ENCODE results near the gene VWA3A. TPM values are rescaled to one million over a fixed set of nuclear protein-coding genes. Genes with fewer than 3 reads are reported as not detected.
"Not testable (repeated sequence)": the region's sequence is repeated elsewhere in the genome, so short reads cannot be mapped to it uniquely, and the experiment has no call there.

VWA3A gene
- total and polyA plus RNA-seq, 7 experiments from 2014 or later: 0.19 to 0.84 (median 0.32) TPM; not detected in 2

GRCh38 chr16:22172642-22173041 is 80.3 kb downstream of the VWA3A start:
- H3K27ac Mint-ChIP-seq; POLR2A ChIA-PET; H3K4me1 ChIP-seq (ENCODE audit: control insufficient read depth in 2 of 2, insufficient read depth in 2 of 2, low read length in 2 of 2); H3K4me3 Mint-ChIP-seq; H3K9me3 Mint-ChIP-seq; ATAC-seq; H3K27ac ChIP-seq (ENCODE audit: low read depth, low read length); H3K9me3 ChIP-seq (ENCODE audit: control insufficient read depth in 2 of 3, low read length in 3 of 3); H3K36me3 ChIP-seq (ENCODE audit: control insufficient read depth in 2 of 3, insufficient read depth in 3 of 3, low read length in 3 of 3); DNase-seq; H3K36me3 Mint-ChIP-seq; intact Hi-C loops (cut with micrococcal nuclease); H3K4me3 ChIP-seq (ENCODE audit: low read length); CTCF ChIA-PET; H3K27me3 ChIP-seq (ENCODE audit: control insufficient read depth in 2 of 2, insufficient read depth in 2 of 2, low read length in 2 of 2); H3K27me3 Mint-ChIP-seq; H3K4me1 Mint-ChIP-seq: not testable (repeated sequence)

- POLR2A ChIA-PET: interaction anchor here (0.7 kb wide), 1 partner anchor 14 kb away, joined by 6 read pairs; no protein-coding TSS in a partner anchor
- Histone ChIP-seq H3K4me1 (ENCODE audit: control insufficient read depth in 2 of 2, insufficient read depth in 2 of 2, low read length in 2 of 2) (no peaks in the 10 kb centered on the region), H3K36me3 (ENCODE audit: control insufficient read depth in 2 of 3, insufficient read depth in 3 of 3, low read length in 3 of 3) (no peaks in the 10 kb centered on the region), H3K27me3 (ENCODE audit: control insufficient read depth in 2 of 2, insufficient read depth in 2 of 2, low read length in 2 of 2) (no peaks in the 10 kb centered on the region), H3K9me3 (ENCODE audit: control insufficient read depth in 2 of 3, low read length in 3 of 3) (no peaks in the 10 kb centered on the region), H3K27ac (ENCODE audit: low read depth, low read length) (no peak overlapping the region), H3K4me3 (ENCODE audit: low read length) (no peak overlapping the region)
- intact Hi-C loops (cut with micrococcal nuclease): no loop called here
- ATAC-seq: no peak
- H3K4me1 Mint-ChIP-seq: no peaks in the 10 kb centered on the region
- H3K27me3 Mint-ChIP-seq: no peaks in the 10 kb centered on the region
- H3K36me3 Mint-ChIP-seq: peaks cover 0 to 9% (median 0%) of the 10 kb centered on the region in 5 donors
- H3K9me3 Mint-ChIP-seq: peaks cover 0 to 4% (median 0%) of the 10 kb centered on the region in 11 donors
- no peak overlapping the region for H3K4me3 Mint-ChIP-seq
- CTCF ChIA-PET: no interaction called here
- DNase-seq: no peak
- H3K27ac Mint-ChIP-seq: no peak overlapping the region
Observed at GRCh38 chr16:22174642-22175041, 82.3 kb downstream of the VWA3A start.

GRCh38 chr16:22177968-22178930 is 85.9 kb downstream of the VWA3A start:
- Mint-ChIP-seq H3K27ac (no peak overlapping the region), H3K27me3 (peaks cover 0 to 3% (median 0%) of the 10 kb centered on the region in 5 donors), H3K4me1 (no peaks in the 10 kb centered on the region), H3K4me3 (no peak overlapping the region), H3K9me3 (peaks cover 0 to 4% (median 0%) of the 10 kb centered on the region in 11 donors), H3K36me3 (peaks cover 0 to 14% (median 0%) of the 10 kb centered on the region in 5 donors)
- DNase-seq: no peak
- no peaks in the 10 kb centered on the region for H3K36me3 ChIP-seq (ENCODE audit: control insufficient read depth in 2 of 3, insufficient read depth in 3 of 3, low read length in 3 of 3)
- POLR2A ChIA-PET: interaction anchor here (0.5 to 0.9 kb wide), 2 partner anchors 10 to 376 kb away, joined by 3 to 4 read pairs; no protein-coding TSS in a partner anchor
- H3K4me3 ChIP-seq (ENCODE audit: low read length): no peak overlapping the region
- H3K27ac ChIP-seq (ENCODE audit: low read depth, low read length): no peak overlapping the region
- CTCF ChIA-PET: no interaction called here
- ATAC-seq: no peak
- intact Hi-C loops (cut with micrococcal nuclease): no loop called here
- H3K9me3 ChIP-seq (ENCODE audit: control insufficient read depth in 2 of 3, low read length in 3 of 3): no peaks in the 10 kb centered on the region
- no peaks in the 10 kb centered on the region for H3K4me1 ChIP-seq (ENCODE audit: control insufficient read depth in 2 of 2, insufficient read depth in 2 of 2, low read length in 2 of 2)
- H3K27me3 ChIP-seq (ENCODE audit: control insufficient read depth in 2 of 2, insufficient read depth in 2 of 2, low read length in 2 of 2): no peaks in the 10 kb centered on the region

- CTCF ChIA-PET: no interaction called here
- POLR2A ChIA-PET: no interaction called here
- Histone ChIP-seq H3K27ac (ENCODE audit: low read depth, low read length) (no peak overlapping the region), H3K4me1 (ENCODE audit: control insufficient read depth in 2 of 2, insufficient read depth in 2 of 2, low read length in 2 of 2) (no peaks in the 10 kb centered on the region), H3K4me3 (ENCODE audit: low read length) (no peak overlapping the region), H3K36me3 (ENCODE audit: control insufficient read depth in 2 of 3, insufficient read depth in 3 of 3, low read length in 3 of 3) (no peaks in the 10 kb centered on the region), H3K9me3 (ENCODE audit: control insufficient read depth in 2 of 3, low read length in 3 of 3) (no peaks in the 10 kb centered on the region), H3K27me3 (ENCODE audit: control insufficient read depth in 2 of 2, insufficient read depth in 2 of 2, low read length in 2 of 2) (no peaks in the 10 kb centered on the region)
- Mint-ChIP-seq H3K27ac (no peak overlapping the region), H3K36me3 (peaks cover 0 to 15% (median 0%) of the 10 kb centered on the region in 5 donors), H3K4me3 (no peak overlapping the region), H3K4me1 (peaks cover 0 to 4% (median 0%) of the 10 kb centered on the region in 7 donors), H3K9me3 (peaks cover 0 to 4% (median 0%) of the 10 kb centered on the region in 11 donors), H3K27me3 (peaks cover 0 to 3% (median 0%) of the 10 kb centered on the region in 5 donors)
- intact Hi-C loops (cut with micrococcal nuclease): no loop called here
- DNase-seq (no peak), ATAC-seq (no peak)
Observed at GRCh38 chr16:22181426-22181825, 89.1 kb downstream of the VWA3A start.

GRCh38 chr16:22181843-22182242 is 89.5 kb downstream of the VWA3A start:
- Mint-ChIP-seq H3K4me1 (peaks cover 0 to 4% (median 0%) of the 10 kb centered on the region in 7 donors), H3K9me3 (peaks cover 0 to 4% (median 0%) of the 10 kb centered on the region in 11 donors), H3K27ac (peak overlapping the region in 1 of 9 donors; percentile 49), H3K36me3 (peaks cover 0 to 15% (median 0%) of the 10 kb centered on the region in 5 donors), H3K4me3 (no peak overlapping the region), H3K27me3 (peaks cover 0 to 3% (median 0%) of the 10 kb centered on the region in 5 donors)
- ChIA-PET CTCF (no interaction called here), POLR2A (no interaction called here)
- Histone ChIP-seq H3K27ac (ENCODE audit: low read depth, low read length) (no peak overlapping the region), H3K36me3 (ENCODE audit: control insufficient read depth in 2 of 3, insufficient read depth in 3 of 3, low read length in 3 of 3) (no peaks in the 10 kb centered on the region), H3K4me3 (ENCODE audit: low read length) (no peak overlapping the region), H3K27me3 (ENCODE audit: control insufficient read depth in 2 of 2, insufficient read depth in 2 of 2, low read length in 2 of 2) (no peaks in the 10 kb centered on the region), H3K4me1 (ENCODE audit: control insufficient read depth in 2 of 2, insufficient read depth in 2 of 2, low read length in 2 of 2) (no peaks in the 10 kb centered on the region), H3K9me3 (ENCODE audit: control insufficient read depth in 2 of 3, low read length in 3 of 3) (no peaks in the 10 kb centered on the region)
- intact Hi-C loops (cut with micrococcal nuclease): no loop called here
- no peak for ATAC-seq
- DNase-seq: no peak

GRCh38 chr16:22183335-22183734 is 91.0 kb downstream of the VWA3A start:
- ChIA-PET CTCF (no interaction called here), POLR2A (interaction anchor here (0.6 kb wide), 1 partner anchor 13 kb away, joined by 3 read pairs; no protein-coding TSS in a partner anchor)
- intact Hi-C loops (cut with micrococcal nuclease): no loop called here
- Histone ChIP-seq H3K27me3 (ENCODE audit: control insufficient read depth in 2 of 2, insufficient read depth in 2 of 2, low read length in 2 of 2) (no peaks in the 10 kb centered on the region), H3K4me3 (ENCODE audit: low read length) (no peak overlapping the region), H3K27ac (ENCODE audit: low read depth, low read length) (no peak overlapping the region), H3K4me1 (ENCODE audit: control insufficient read depth in 2 of 2, insufficient read depth in 2 of 2, low read length in 2 of 2) (peaks cover 3 to 9% of the 10 kb centered on the region in 2 donors), H3K36me3 (ENCODE audit: control insufficient read depth in 2 of 3, insufficient read depth in 3 of 3, low read length in 3 of 3) (no peaks in the 10 kb centered on the region), H3K9me3 (ENCODE audit: control insufficient read depth in 2 of 3, low read length in 3 of 3) (no peaks in the 10 kb centered on the region)
- no peak overlapping the region for H3K4me3 Mint-ChIP-seq
- H3K4me1 Mint-ChIP-seq: peaks cover 4 to 10% (median 6%) of the 10 kb centered on the region in 7 donors
- ATAC-seq (no peak), DNase-seq (no peak)
- peaks cover 0 to 4% (median 0%) of the 10 kb centered on the region in 11 donors for H3K9me3 Mint-ChIP-seq
- peaks cover 0 to 3% (median 0%) of the 10 kb centered on the region in 5 donors for H3K27me3 Mint-ChIP-seq
- H3K27ac Mint-ChIP-seq: no peak overlapping the region
- peaks cover 0 to 15% (median 0%) of the 10 kb centered on the region in 5 donors for H3K36me3 Mint-ChIP-seq

Data from naive thymus-derived CD4-positive, alpha-beta T cell (primary cell).